Measurements from ENCODE around the gene MMP14. TPM values are rescaled to one million over a fixed set of nuclear protein-coding genes. Genes with fewer than 3 reads are reported as not detected.
A peak's percentile ranks its signal among the peaks of the same experiment; 100 is the strongest.

MMP14 gene
- total and polyA plus RNA-seq, 9 of the 15 experiments (the other 6 are each of a cell fraction or from before 2014, with no cell fraction given): 0.36 to 5.8 (median 1.3) TPM; not detected in 2

DNA sequence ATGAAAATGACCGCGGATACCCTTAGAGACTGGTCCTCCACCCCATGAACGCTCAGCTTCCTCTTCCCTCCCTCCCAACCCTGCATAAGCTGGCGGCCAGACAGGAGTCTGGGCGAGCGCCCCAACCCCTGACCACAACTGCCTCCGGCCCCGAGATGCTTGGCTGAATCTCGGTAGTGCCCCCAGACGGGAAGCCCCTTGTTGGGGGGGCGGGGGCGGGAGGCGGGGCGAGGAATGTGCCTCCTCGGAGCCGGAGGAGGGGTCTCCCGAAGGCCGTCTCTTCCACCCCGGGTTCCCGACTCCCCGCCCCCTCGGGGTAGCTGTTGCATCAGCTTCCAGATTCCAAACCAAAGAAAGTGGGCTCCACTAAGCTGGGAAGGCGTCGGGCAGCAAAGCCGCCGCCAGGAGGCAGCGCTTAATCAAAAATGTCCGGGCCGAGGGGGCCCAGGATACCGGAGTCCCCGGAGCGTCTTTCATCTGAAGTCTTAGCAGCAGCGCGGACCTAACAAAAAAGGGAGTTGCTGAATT is 13.8 kb upstream of the MMP14 start (continued):
- 0 out of 2 replicates have a peak, but pooled peaks have one; percentile 35 for TF ChIP-seq MYNN (IDR thresholded peaks at IDR 0.05)
- no peak for TF ChIP-seq MYNN (CRISPR knock-in tag; IDR thresholded peaks at IDR 0.05)
- no peak for TF ChIP-seq ZNF263 (CRISPR knock-in tag; IDR thresholded peaks at IDR 0.05; ENCODE audit: borderline replicate concordance)
- no peak for TF ChIP-seq NR2C2 (CRISPR knock-in tag; IDR thresholded peaks at IDR 0.05)
- TF ChIP-seq NR2C2 (tag; IDR thresholded peaks at IDR 0.05): no peak
- TF ChIP-seq SRSF9 (IDR thresholded peaks at IDR 0.05; ENCODE audit: borderline replicate concordance, low read depth, low read length): no peak
- no peak for TF ChIP-seq ZKSCAN8 (CRISPR knock-in tag; IDR thresholded peaks at IDR 0.05)
- TF ChIP-seq, protein P1, sequence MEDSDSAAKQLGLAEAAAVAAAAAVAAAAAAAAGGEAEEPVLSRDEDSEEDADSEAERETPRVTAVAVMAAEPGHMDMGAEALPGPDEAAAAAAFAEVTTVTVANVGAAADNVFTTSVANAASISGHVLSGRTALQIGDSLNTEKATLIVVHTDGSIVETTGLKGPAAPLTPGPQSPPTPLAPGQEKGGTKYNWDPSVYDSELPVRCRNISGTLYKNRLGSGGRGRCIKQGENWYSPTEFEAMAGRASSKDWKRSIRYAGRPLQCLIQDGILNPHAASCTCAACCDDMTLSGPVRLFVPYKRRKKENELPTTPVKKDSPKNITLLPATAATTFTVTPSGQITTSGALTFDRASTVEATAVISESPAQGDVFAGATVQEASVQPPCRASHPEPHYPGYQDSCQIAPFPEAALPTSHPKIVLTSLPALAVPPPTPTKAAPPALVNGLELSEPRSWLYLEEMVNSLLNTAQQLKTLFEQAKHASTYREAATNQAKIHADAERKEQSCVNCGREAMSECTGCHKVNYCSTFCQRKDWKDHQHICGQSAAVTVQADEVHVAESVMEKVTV (CRISPR knock-in tag; IDR thresholded peaks at IDR 0.05): peak; percentile 90
- TF ChIP-seq, protein P2, sequence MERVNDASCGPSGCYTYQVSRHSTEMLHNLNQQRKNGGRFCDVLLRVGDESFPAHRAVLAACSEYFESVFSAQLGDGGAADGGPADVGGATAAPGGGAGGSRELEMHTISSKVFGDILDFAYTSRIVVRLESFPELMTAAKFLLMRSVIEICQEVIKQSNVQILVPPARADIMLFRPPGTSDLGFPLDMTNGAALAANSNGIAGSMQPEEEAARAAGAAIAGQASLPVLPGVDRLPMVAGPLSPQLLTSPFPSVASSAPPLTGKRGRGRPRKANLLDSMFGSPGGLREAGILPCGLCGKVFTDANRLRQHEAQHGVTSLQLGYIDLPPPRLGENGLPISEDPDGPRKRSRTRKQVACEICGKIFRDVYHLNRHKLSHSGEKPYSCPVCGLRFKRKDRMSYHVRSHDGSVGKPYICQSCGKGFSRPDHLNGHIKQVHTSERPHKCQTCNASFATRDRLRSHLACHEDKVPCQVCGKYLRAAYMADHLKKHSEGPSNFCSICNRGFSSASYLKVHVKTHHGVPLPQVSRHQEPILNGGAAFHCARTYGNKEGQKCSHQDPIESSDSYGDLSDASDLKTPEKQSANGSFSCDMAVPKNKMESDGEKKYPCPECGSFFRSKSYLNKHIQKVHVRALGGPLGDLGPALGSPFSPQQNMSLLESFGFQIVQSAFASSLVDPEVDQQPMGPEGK (CRISPR knock-in tag; IDR thresholded peaks at IDR 0.05; ENCODE audit: borderline replicate concordance): no peak
- no peak for TF ChIP-seq ZNF140 (CRISPR knock-in tag; IDR thresholded peaks at IDR 0.05)
- no peak for TF ChIP-seq PHF21A (IDR thresholded peaks at IDR 0.05; ENCODE audit: borderline replicate concordance, low read depth)
- no peak for TF ChIP-seq MAFG (tag; conservative IDR thresholded peaks at IDR 0.05)
- TF ChIP-seq, protein P3, sequence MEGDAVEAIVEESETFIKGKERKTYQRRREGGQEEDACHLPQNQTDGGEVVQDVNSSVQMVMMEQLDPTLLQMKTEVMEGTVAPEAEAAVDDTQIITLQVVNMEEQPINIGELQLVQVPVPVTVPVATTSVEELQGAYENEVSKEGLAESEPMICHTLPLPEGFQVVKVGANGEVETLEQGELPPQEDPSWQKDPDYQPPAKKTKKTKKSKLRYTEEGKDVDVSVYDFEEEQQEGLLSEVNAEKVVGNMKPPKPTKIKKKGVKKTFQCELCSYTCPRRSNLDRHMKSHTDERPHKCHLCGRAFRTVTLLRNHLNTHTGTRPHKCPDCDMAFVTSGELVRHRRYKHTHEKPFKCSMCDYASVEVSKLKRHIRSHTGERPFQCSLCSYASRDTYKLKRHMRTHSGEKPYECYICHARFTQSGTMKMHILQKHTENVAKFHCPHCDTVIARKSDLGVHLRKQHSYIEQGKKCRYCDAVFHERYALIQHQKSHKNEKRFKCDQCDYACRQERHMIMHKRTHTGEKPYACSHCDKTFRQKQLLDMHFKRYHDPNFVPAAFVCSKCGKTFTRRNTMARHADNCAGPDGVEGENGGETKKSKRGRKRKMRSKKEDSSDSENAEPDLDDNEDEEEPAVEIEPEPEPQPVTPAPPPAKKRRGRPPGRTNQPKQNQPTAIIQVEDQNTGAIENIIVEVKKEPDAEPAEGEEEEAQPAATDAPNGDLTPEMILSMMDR (IDR thresholded peaks at IDR 0.05 in 2 of 3, conservative IDR thresholded peaks at IDR 0.05 in 1 of 3; ENCODE audit: insufficient read depth in 2 of 3, low read depth in 1 of 3, low read length in 3 of 3): peak; percentile 89 to 95 (median 91)
- TF ChIP-seq, protein P4, sequence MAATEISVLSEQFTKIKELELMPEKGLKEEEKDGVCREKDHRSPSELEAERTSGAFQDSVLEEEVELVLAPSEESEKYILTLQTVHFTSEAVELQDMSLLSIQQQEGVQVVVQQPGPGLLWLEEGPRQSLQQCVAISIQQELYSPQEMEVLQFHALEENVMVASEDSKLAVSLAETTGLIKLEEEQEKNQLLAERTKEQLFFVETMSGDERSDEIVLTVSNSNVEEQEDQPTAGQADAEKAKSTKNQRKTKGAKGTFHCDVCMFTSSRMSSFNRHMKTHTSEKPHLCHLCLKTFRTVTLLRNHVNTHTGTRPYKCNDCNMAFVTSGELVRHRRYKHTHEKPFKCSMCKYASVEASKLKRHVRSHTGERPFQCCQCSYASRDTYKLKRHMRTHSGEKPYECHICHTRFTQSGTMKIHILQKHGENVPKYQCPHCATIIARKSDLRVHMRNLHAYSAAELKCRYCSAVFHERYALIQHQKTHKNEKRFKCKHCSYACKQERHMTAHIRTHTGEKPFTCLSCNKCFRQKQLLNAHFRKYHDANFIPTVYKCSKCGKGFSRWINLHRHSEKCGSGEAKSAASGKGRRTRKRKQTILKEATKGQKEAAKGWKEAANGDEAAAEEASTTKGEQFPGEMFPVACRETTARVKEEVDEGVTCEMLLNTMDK (IDR thresholded peaks at IDR 0.05; ENCODE audit: borderline replicate concordance, insufficient read depth, low read depth, low read length, poor library complexity, severe bottlenecking): no peak
- no peak for TF ChIP-seq LCOR (CRISPR knock-in tag; IDR thresholded peaks at IDR 0.05)
- peak; percentile 39; the same call in 1 of the 2 replicates for TF ChIP-seq ZBTB7A (IDR thresholded peaks at IDR 0.05; ENCODE audit: borderline replicate concordance, control insufficient read depth, low read depth, low read length)
- TF ChIP-seq, protein P5, sequence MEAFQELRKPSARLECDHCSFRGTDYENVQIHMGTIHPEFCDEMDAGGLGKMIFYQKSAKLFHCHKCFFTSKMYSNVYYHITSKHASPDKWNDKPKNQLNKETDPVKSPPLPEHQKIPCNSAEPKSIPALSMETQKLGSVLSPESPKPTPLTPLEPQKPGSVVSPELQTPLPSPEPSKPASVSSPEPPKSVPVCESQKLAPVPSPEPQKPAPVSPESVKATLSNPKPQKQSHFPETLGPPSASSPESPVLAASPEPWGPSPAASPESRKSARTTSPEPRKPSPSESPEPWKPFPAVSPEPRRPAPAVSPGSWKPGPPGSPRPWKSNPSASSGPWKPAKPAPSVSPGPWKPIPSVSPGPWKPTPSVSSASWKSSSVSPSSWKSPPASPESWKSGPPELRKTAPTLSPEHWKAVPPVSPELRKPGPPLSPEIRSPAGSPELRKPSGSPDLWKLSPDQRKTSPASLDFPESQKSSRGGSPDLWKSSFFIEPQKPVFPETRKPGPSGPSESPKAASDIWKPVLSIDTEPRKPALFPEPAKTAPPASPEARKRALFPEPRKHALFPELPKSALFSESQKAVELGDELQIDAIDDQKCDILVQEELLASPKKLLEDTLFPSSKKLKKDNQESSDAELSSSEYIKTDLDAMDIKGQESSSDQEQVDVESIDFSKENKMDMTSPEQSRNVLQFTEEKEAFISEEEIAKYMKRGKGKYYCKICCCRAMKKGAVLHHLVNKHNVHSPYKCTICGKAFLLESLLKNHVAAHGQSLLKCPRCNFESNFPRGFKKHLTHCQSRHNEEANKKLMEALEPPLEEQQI (IDR thresholded peaks at IDR 0.05): no peak
- TF ChIP-seq TAL1 (IDR thresholded peaks at IDR 0.05): no peak

Measured in K562 (cell line).